ENCODE data around the gene OS9.
"Not testable (repeated sequence)": the region's sequence is repeated elsewhere in the genome, so short reads cannot be mapped to it uniquely, and the experiment has no call there.

Gene OS9

GRCh38 chr12:57716305-57716704 is 22.4 kb downstream of the OS9 start:
- Histone ChIP-seq H3K4me1 (ENCODE audit: control insufficient read depth, insufficient read depth, low read length, poor library complexity, severe bottlenecking) (no peaks in the 10 kb centered on the region), H3K36me3 (ENCODE audit: control insufficient read depth, insufficient read depth, low read length) (peaks cover 70% of the 10 kb centered on the region), H3K27ac (ENCODE audit: low read depth, low read length, severe bottlenecking) (no peak overlapping the region), H3K4me3 (ENCODE audit: extremely low read depth, insufficient read depth, low read length, poor library complexity, severe bottlenecking) (no peak overlapping the region), H3K9me3 (ENCODE audit: control insufficient read depth, low read length) (no peaks in the 10 kb centered on the region)
- 93 to 94% methylated on average over 2 of the region's 4 CpGs for WGBS, 2 experiments (ENCODE audit: insufficient coverage in 2 of 2)

- Histone ChIP-seq H3K27ac (ENCODE audit: low read depth, low read length, severe bottlenecking) (no peak overlapping the region), H3K4me1 (ENCODE audit: control insufficient read depth, insufficient read depth, low read length, poor library complexity, severe bottlenecking) (no peaks in the 10 kb centered on the region), H3K4me3 (ENCODE audit: extremely low read depth, insufficient read depth, low read length, poor library complexity, severe bottlenecking) (no peak overlapping the region), H3K36me3 (ENCODE audit: control insufficient read depth, insufficient read depth, low read length) (peaks cover 62% of the 10 kb centered on the region), H3K9me3 (ENCODE audit: control insufficient read depth, low read length) (no peaks in the 10 kb centered on the region)
- 82 to 84% methylated on average over 3 to 5 of the region's 5 CpGs for WGBS, 2 experiments (ENCODE audit: insufficient coverage in 2 of 2)
These were observed 23.2 kb downstream of the OS9 start for GRCh38 chr12:57717131-57717530.

- no peaks in the 10 kb centered on the region for H3K4me1 ChIP-seq (ENCODE audit: control insufficient read depth, insufficient read depth, low read length, poor library complexity, severe bottlenecking)
- peaks cover 62% of the 10 kb centered on the region for H3K36me3 ChIP-seq (ENCODE audit: control insufficient read depth, insufficient read depth, low read length)
- no peak overlapping the region for H3K4me3 ChIP-seq (ENCODE audit: extremely low read depth, insufficient read depth, low read length, poor library complexity, severe bottlenecking)
- no peak overlapping the region for H3K27ac ChIP-seq (ENCODE audit: low read depth, low read length, severe bottlenecking)
- WGBS, 2 experiments (ENCODE audit: insufficient coverage in 2 of 2): 94 to 98% methylated on average over 14 to 15 of the region's 22 CpGs
- no peaks in the 10 kb centered on the region for H3K9me3 ChIP-seq (ENCODE audit: control insufficient read depth, low read length)
These were observed 24.1 kb downstream of the OS9 start for GRCh38 chr12:57717846-57718640.

GRCh38 chr12:57718641-57719528 is 25.0 kb downstream of the OS9 start:
- 98% methylated on average over 8 to 9 of the region's 15 CpGs for WGBS, 2 experiments (ENCODE audit: insufficient coverage in 2 of 2)
- Histone ChIP-seq H3K27ac (ENCODE audit: low read depth, low read length, severe bottlenecking) (no peak overlapping the region), H3K9me3 (ENCODE audit: control insufficient read depth, low read length) (no peaks in the 10 kb centered on the region), H3K36me3 (ENCODE audit: control insufficient read depth, insufficient read depth, low read length) (peaks cover 60% of the 10 kb centered on the region), H3K4me3 (ENCODE audit: extremely low read depth, insufficient read depth, low read length, poor library complexity, severe bottlenecking) (no peak overlapping the region), H3K4me1 (ENCODE audit: control insufficient read depth, insufficient read depth, low read length, poor library complexity, severe bottlenecking) (no peaks in the 10 kb centered on the region)

- H3K27ac ChIP-seq (ENCODE audit: low read depth, low read length, severe bottlenecking): no peak overlapping the region
- peaks cover 55% of the 10 kb centered on the region for H3K36me3 ChIP-seq (ENCODE audit: control insufficient read depth, insufficient read depth, low read length)
- WGBS, 2 experiments (ENCODE audit: insufficient coverage in 2 of 2): 94 to 95% methylated on average over 14 to 17 of the region's 20 CpGs
- H3K4me1 ChIP-seq (ENCODE audit: control insufficient read depth, insufficient read depth, low read length, poor library complexity, severe bottlenecking): no peaks in the 10 kb centered on the region
- H3K4me3 ChIP-seq (ENCODE audit: extremely low read depth, insufficient read depth, low read length, poor library complexity, severe bottlenecking): no peak overlapping the region
- no peaks in the 10 kb centered on the region for H3K9me3 ChIP-seq (ENCODE audit: control insufficient read depth, low read length)
These were observed 26.1 kb downstream of the OS9 start for GRCh38 chr12:57719777-57720605.

- H3K27ac ChIP-seq (ENCODE audit: low read depth, low read length, severe bottlenecking): no peak overlapping the region
- no peaks in the 10 kb centered on the region for H3K9me3 ChIP-seq (ENCODE audit: control insufficient read depth, low read length)
- H3K36me3 ChIP-seq (ENCODE audit: control insufficient read depth, insufficient read depth, low read length): peaks cover 49% of the 10 kb centered on the region
- H3K4me1 ChIP-seq (ENCODE audit: control insufficient read depth, insufficient read depth, low read length, poor library complexity, severe bottlenecking): no peaks in the 10 kb centered on the region
- no peak overlapping the region for H3K4me3 ChIP-seq (ENCODE audit: extremely low read depth, insufficient read depth, low read length, poor library complexity, severe bottlenecking)
- 93 to 96% methylated on average over 6 to 9 of the region's 11 CpGs for WGBS, 2 experiments (ENCODE audit: insufficient coverage in 2 of 2)
These were observed 27.0 kb downstream of the OS9 start for GRCh38 chr12:57720606-57721595.

- not testable (repeated sequence) for H3K9me3 ChIP-seq (ENCODE audit: control insufficient read depth, low read length); H3K4me3 ChIP-seq (ENCODE audit: extremely low read depth, insufficient read depth, low read length, poor library complexity, severe bottlenecking); H3K4me1 ChIP-seq (ENCODE audit: control insufficient read depth, insufficient read depth, low read length, poor library complexity, severe bottlenecking); H3K27ac ChIP-seq (ENCODE audit: low read depth, low read length, severe bottlenecking)
- WGBS, 2 experiments (ENCODE audit: insufficient coverage in 2 of 2): 96 to 99% methylated on average over 9 to 10 of the region's 16 CpGs
- H3K36me3 ChIP-seq (ENCODE audit: control insufficient read depth, insufficient read depth, low read length): peaks cover 38% of the 10 kb centered on the region
These were observed 28.1 kb downstream of the OS9 start for GRCh38 chr12:57721846-57722608.

- peaks cover 29% of the 10 kb centered on the region for H3K36me3 ChIP-seq (ENCODE audit: control insufficient read depth, insufficient read depth, low read length)
- no peak overlapping the region for H3K27ac ChIP-seq (ENCODE audit: low read depth, low read length, severe bottlenecking)
- 65 to 75% methylated on average over 7 to 9 of the region's 11 CpGs for WGBS, 2 experiments (ENCODE audit: insufficient coverage in 2 of 2)
- no peak overlapping the region for H3K4me3 ChIP-seq (ENCODE audit: extremely low read depth, insufficient read depth, low read length, poor library complexity, severe bottlenecking)
- H3K4me1 ChIP-seq (ENCODE audit: control insufficient read depth, insufficient read depth, low read length, poor library complexity, severe bottlenecking): no peaks in the 10 kb centered on the region
- no peaks in the 10 kb centered on the region for H3K9me3 ChIP-seq (ENCODE audit: control insufficient read depth, low read length)
These were observed 29.0 kb downstream of the OS9 start for GRCh38 chr12:57722716-57723629.

GRCh38 chr12:57723630-57723962 is 29.7 kb downstream of the OS9 start:
- H3K27ac ChIP-seq (ENCODE audit: low read depth, low read length, severe bottlenecking): no peak overlapping the region
- H3K36me3 ChIP-seq (ENCODE audit: control insufficient read depth, insufficient read depth, low read length): peaks cover 23% of the 10 kb centered on the region
- no CpG with 5 or more reads among the region's 2 CpGs for WGBS, 2 experiments (ENCODE audit: insufficient coverage in 2 of 2)
- H3K4me1 ChIP-seq (ENCODE audit: control insufficient read depth, insufficient read depth, low read length, poor library complexity, severe bottlenecking): no peaks in the 10 kb centered on the region
- no peak overlapping the region for H3K4me3 ChIP-seq (ENCODE audit: extremely low read depth, insufficient read depth, low read length, poor library complexity, severe bottlenecking)
- no peaks in the 10 kb centered on the region for H3K9me3 ChIP-seq (ENCODE audit: control insufficient read depth, low read length)
